HG02678 (cell line): ENCODE measurements around the gene FBXL20.
"Not testable (repeated sequence)": the region's sequence is repeated elsewhere in the genome, so short reads cannot be mapped to it uniquely, and the experiment has no call there.

Experiments used
- ATAC-seq: cut with Tn5 transposase; IDR thresholded peaks from one replicate; pipeline ENCODE4 v1.9.1; 2021; ENCODE audit warnings: mild to moderate bottlenecking, moderate library complexity; ENCODE audit not compliant: unreplicated experiment

FBXL20 gene

DNA sequence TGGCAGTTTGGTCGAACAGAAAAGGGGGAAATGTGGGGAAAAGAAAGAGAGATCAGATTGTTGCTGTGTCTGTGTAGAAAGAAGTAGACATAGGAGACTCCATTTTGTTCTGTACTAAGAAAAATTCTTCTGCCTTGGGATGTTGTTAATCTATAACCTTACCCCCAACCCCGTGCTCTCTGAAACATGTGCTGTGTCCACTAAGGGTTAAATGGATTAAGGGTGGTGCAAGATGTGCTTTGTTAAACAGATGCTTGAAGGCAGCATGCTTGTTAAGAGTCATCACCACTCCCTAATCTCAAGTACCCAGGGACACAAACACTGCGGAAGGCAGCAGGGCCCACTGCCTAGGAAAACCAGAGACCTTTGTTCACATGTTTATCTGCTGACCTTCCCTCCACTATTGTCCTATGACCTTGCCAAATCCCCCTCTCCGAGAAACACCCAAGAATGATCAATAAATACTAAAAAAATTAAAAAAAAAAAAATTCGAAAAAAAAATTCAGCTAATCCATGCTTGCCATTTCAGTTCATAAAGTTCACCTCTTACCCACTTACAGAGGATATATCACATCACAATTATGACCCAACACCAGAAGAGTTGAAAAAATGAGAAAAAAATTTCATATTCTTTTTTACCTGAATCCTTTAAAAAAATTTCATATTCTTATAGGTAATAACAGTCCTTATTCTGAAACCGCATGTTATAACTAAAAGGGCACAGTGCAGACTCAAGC, 67.2 kb downstream of the FBXL20 start:
- not testable (repeated sequence) for ATAC-seq

DNA sequence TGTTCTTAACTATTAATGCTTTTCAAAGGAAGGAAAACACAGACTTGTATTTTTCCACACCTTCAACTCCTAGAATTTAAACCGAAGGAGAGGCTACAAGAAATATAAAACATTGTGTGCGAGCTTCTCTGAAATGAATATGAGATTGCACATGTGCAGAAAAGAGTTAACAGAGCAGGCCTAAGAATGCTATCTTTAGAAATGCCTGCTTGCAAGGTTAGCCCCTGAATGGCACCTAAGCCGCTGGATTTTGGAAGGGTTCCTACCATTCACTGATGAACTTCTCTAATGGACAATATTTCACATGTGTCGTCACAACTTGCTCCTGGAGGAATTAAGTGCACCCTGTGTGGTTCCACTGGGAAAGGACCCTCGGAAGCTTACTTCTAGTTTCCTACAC, 69.3 kb downstream of the FBXL20 start:
- ATAC-seq = no peak

DNA sequence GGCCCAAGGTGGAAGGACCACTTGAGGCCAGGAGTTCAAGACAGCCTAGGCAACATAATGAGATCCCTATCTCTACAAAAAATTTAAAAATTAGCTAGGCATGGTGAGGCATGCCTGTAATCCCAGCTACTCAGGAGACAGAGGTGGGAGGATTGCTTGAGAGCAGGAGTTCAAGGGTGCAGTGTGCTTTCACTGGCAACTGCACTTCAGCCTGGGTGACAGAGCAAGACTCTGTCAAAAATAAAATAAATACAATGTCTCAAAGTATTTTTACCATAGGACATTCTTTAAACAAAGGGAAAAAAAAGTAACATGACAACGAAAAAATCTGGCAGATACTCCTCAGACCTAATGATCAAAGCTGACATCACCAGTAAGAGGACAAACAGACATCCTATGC, 72.6 kb downstream of the FBXL20 start:
- no peak for ATAC-seq

DNA sequence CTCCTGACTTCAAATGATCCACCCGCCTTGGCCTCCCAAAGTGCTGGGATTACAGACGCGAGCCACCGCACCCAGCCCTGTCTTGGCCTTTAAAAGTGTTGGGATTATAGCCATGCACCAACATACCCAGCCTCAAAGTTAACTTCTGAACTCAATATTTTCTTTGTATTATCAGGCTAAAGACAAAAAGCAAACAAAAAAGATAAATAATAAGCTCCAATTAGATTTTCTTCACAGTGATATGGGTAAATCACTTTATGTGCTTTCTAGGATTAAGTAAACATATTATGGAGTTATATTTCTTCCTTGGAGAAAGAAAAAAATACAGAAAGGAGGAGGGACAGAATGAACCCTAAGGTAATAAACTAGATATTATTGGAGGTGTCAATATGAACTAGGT, 74.3 kb downstream of the FBXL20 start:
- ATAC-seq = no peak

DNA sequence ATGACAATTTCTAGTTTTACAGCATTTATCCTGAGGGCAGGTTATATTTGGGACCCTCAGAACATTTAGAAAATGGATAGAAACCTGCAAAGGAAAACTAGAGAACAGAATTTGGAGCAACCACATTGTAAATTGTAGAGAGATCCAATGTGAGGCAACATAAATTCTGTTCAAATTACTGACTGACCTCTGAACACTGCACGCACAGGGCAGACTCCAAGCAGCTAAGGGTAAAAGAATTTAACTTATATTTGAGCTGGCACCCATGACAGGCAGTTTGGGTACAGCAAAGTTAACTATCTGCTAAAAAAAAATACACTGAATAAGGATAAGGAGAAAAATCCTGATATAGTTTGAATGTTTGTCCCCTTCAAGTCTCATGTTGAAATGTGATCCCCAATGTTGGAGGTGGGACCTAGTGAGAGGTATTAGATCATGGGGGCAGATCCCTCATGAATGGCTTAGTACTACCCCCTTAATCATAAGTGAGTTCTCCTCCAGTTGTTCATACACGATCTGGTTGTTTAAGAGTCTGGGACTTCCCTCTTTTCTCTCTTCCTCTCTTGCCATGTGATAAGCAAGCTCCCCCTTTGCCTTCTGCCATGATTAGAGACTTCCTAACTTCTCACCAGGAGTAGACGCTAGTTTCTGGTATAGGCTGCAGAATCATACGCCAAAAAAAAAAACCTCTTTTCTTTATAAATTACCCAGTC, 75.7 kb downstream of the FBXL20 start:
- ATAC-seq = no peak

DNA sequence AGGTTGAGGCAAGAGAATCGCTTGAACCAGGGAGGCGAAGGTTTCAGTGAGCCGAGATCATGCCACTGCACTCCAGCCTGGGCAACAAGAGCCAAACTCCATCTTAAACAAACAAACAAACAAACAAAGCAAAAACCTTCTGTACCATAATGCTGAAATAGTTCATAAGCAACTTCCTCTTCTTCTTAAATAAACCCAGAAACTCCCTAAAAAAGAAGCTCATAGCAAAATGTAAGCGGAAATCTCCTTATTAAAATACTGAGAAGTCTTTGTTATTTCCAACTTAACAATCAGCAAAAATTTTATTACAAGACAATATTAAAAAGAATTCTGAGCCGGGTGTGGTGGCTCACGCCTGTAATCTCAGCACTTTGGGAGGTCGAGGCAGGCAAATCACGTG, 82.8 kb downstream of the FBXL20 start:
- ATAC-seq = no peak

DNA sequence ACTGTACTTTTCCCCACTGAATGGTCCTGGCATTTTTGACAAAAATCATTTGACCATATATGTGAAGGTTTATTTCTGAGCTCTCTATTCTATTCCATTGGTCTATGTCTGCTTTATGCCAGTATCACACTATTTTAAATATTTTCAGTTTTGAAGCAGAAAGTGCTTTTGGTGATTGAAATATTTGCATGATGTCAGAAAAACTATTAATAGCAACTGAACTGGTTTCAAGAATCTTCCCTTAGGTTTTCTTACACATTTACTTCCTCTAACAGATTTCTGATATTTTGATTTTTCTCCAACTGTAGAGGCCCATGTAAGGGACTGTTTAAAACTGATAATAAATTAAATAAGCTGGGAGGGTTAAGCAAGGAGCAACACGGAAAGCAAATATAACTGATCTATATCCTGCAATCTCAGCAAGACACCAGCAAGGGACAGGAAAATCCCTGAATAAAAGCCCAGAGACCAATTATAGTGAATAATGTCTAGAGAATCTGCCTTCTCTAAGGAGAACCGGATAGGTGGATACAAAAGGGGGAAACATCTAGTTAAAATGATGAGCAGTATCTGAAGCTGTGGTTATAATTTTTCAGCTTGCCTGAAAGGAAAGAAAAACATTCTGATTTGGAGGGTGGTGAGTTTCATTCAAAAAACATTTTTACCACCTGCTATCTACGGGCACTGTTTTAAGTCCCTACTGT, 94.8 kb downstream of the FBXL20 start:
- no peak for ATAC-seq

DNA sequence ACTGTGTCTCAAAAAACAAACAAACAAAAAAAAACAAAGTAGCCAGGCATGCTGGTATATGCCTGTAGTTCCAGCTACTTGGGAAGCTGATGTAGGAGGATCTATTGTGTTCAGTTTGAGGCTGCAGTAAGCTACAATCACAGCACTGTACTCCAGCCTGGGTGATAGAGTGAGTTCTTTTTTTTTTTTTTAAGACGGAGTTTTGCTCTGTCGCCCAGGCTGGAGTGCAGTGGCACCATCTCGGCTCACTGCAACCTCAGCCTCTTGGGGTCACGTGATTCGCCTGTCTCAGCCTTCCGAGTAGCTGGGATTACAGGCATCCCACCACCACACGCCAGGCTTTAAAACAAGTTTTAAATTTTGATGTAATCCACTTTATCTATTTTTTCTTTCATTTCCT, 95.4 kb downstream of the FBXL20 start:
- no peak for ATAC-seq

DNA sequence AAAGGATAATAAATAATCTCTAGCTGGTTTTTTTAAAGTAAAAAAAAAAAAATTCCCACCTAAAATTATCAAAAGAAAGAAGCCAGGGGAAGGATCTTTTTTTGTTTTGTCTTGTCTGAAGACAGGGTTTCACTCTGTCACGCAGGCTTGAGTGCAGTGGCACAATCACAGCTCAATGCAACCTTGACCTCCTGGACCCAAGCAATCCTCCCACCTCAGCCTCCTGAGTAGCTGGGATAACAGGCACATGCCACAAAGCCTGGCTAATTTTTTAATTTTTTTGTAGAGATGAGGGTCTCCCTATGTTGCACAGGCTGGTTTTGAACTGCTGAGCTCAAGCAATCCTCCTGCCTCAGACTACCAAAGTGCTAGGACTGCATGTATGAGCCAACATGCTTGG, 97.2 kb downstream of the FBXL20 start:
- no peak for ATAC-seq

DNA sequence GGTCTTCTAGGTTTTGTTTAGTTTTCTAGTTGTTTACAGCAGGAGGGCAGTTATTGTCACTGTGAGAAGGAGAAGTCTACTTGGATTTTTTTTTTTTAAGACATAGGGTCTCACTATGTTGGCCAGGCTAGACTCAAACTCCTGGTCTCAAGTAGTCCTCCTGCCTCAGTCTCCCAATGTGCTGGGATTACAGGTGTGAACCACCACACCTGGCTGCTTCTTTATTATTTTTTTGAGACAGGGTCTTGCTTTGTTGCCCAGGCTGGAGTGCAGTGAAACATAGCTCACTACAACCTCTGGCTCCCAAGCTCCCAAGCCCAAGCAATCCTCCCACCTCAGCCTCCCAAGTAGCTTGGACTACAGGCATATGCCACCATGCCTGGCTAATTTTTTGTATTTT, 107.4 kb downstream of the FBXL20 start:
- no peak for ATAC-seq

DNA sequence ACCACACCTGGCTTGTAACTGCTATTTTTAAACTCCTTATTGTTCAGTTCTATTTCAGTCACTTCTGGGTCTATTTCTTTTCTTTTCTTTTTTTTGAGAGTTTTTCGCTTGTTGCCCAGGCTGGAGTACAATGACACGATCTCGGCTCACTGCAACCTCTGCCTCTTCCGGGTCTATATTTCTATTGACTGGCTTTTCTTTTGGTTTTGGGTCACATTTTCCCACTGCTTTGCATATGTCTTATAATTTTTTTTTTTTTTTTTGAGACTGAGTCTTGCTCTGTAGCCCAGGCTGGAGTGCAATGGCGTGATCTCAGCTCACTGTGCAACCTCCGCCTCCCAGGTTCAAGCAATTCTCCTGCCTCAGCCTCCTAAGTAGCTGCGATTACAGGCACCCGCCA, 108.9 kb downstream of the FBXL20 start:
- ATAC-seq = not testable (repeated sequence)

DNA sequence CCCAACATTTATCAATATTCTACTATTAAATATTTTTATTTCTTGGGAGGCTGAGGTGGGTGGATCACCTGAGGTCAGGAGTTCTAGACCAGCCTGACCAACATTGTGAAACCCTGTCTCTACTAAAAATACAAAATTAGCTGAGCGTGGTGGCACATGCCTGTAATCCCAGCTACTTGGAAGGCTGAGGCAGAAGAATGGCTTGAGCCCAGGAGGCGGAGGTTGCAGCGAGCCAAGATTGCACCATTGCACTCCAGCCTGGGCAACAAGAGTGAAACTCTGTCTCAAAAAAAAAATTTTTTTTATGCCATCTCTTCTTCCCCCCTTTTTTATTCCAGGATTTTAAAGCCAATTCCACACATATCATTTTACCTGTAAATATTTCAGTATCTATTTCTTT, 114.9 kb downstream of the FBXL20 start:
- not testable (repeated sequence) for ATAC-seq

DNA sequence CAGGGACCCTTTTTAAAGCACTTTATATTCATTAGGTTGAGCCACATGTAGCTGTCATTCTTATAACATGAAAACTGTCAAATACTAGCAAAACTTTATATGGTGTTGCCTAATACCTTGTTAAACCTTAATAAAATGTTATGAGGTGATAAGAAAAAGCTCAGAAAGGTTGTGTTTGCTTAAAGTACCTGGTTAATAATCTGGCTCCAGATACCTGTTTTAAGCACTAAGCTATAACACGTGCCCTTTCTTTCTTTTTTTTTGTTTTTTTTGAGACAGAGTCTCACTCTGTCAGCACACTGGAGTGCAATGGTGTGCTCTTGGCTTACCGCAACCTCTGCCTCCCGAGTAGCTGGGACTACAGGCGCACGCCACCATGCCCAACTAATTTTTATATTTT, 116.7 kb downstream of the FBXL20 start:
- no peak for ATAC-seq

DNA sequence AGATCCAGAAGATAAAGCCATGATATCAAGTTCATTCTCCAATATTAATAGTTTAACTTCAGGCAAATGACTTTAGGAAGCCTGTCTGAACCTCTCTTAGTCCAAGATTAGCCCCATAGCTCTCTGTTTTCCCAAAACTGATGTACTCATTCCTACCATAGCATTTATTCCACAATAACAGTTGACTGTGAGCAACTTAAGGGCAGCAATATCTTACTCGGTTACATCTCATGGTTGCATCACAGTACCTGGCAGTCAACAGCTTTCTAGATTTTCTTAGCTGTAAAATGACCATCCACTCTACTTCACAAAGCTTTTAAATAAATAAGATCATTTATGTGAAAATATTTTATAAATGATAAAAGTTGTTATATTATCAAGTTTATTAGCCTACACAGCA, 117.5 kb downstream of the FBXL20 start:
- no peak for ATAC-seq

DNA sequence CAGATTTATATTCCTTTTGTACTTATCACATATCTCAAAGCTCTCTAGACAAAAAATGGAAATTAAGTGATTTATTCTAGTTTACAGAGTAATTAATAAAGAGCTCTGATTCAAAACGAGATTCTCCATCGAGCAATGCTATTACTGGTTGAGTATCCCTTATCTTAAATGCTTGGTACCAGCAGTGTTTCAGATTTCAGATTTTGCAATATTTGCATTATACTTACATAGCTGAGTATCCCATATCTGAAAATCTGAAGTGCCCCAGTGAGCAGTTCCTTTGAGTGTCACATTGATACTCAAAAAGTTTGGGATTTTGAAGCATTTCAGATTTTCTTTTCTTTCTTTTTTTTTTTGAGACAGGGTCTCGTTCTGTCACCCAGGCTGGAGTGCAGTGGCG, 118.3 kb downstream of the FBXL20 start:
- ATAC-seq = no peak

DNA sequence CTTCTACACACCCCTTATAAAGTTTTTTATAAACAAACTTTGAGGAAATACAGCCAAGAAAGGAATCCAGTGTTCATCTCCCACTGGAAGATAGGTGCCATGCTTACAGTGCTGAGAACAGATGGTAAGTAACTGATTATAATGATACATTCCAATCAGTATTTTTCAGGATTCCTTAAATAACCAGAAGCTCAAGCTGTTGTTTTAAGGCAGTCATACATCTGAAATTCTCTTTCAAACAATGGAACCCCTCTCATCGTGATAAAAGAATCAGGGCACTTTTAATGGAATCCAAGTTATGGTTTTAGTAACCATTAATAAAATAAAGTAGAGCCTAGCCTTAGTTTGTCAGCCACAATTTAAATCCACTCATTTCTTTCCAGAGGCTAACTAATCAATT, 119.6 kb downstream of the FBXL20 start:
- no peak for ATAC-seq

DNA sequence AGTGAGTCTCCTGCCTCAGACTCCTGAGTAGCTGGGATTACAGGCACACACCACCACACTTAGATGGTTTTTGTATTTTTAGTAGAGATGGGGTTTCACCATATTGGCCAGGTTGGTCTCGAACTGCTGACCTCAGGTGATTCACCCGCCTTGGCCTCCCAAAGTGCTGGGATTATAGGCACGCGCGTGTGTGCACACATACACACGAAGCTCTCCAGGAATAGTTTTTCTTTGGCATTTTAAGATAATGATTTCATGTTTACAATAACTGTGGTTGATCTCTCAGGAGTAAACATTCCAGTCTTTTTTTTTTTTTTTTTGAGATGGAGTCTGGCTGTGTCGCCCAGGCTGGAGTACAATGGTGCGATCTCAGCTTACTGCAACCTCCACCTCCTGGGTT, 123.2 kb downstream of the FBXL20 start:
- ATAC-seq = not testable (repeated sequence)

DNA sequence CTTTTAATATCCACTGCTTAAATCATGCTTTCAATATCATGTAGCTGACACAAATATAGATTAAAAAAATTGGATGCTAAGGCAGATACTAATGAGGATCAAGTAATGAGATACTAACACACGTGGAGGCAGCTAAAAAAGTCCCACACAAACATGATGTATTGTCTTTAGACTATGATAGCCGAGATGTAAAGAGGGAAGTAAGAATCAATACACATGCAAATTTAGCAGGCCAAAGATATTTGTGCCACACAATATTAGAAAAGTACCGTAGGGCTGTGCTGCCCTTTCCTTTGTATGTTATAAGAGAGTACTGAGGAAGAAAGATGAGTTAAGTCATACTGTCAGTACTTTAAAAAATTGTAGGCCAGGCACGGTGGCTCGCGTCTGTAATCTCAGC, 124.3 kb downstream of the FBXL20 start:
- no peak for ATAC-seq

DNA sequence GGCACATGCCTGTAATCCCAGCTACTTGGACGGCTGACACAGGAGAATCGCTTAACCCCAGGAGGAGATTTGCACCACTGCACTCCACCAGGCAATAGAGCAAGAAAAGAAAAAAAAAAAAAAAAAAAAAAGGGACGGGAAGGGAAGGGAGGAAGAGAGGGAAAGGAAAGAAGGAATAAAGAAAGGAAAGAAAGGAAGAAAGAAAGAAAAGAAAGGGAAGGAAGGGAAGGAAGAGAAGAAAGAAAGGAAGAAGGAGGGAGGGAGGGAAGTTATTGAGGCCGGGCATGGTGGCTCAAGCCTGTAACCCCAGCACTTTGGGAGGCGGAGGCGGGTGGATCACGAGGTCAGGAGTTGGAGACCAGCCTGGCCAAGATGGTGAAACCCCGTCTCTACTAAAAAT, 125.3 kb downstream of the FBXL20 start:
- no peak for ATAC-seq

DNA sequence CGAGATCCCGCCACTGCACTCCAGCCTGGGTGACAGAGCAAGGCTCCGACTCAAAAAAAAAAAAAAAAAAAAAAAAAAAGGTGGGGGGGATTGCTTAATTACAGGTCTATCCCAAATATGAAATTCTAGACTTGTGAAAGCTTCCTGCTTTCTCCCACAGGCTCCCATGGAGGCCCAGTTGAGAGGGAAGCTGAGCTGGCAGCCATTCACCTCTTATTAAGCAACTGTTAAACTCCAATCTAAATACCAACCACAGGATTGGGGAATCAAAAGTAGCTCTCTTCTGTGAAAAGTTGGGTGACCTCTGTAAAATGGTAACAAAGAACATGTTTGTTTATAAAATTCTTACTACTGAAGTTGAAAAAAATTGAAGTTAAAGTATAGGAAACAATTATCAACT, 129.9 kb downstream of the FBXL20 start:
- ATAC-seq = no peak

DNA sequence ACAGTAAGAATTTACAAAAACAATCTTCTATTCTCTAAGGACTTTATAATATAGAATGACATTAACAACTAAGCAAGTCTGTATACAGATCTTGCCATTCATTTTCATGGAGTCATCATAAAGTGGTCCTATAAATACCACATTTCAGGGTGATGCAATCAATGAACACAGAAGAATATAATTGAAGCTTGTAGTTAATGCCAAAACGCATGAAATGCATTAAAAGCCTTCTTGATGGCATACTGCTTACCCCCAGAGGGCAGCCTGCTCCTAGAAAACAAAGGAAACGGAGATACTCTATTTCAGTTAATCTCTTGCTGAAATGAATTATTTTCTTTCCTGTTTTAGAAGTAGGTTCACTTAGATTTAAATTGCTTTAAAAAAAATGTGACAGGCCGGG, 130.5 kb downstream of the FBXL20 start:
- no peak for ATAC-seq

DNA sequence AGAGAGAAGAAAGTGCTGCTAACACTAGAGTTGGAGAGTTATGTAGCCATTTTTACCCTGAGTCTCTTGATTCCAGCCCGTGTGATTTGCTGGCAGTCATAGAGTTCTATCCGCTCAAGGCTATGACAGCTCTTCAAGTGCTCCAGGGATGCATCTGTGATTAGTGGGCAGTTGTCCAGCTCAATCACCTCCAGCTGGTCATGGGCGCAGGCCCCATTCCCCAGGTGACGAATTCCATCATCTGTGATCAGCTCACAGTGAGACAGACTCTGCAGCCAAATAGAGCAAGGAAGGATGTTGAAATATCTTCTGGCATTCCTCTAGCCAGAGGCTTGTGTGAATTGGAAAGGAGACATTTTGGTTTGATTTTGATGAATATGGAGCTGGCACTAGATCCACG, 137.3 kb downstream of the FBXL20 start:
- no peak for ATAC-seq
